Panc1 (cell line): ENCODE results near the gene SPEF1. TPM values are rescaled to one million over a fixed set of nuclear protein-coding genes. Genes with fewer than 3 reads are reported as not detected.

Experiments used
- ATAC-seq: fragments of 200-7000 bp; cut with Tn5 transposase; 2 replicates; pipeline ENCODE4 v1.9.1; 2020; ENCODE audit warnings: mild to moderate bottlenecking, moderate library complexity
- BruUV-seq: library from RNA; stranded (reverse); fragments of 400-500 nt; replicated peaks from 2 replicates; lab custom pipeline; 2021; lab: Mats Ljungman, UMichigan
- CTCF ChIA-PET: fragments of 300-600 bp; sonication (Branson Sonifier 250); formaldehyde crosslinking; loops from one replicate; lab custom pipeline; 2022; ENCODE audit warnings: antibody characterized with exemption; lab: Charles Lee
- POLR2A ChIA-PET: fragments of 300-600 bp; sonication (Branson Sonifier 250); formaldehyde crosslinking; loops from one replicate; lab custom pipeline; 2022; ENCODE audit warnings: antibody characterized with exemption; lab: Charles Lee
- DNase-seq: peaks from one replicate; pipeline ENCODE4 v3.0.0-alpha.2; 2010; ENCODE audit warnings: low read depth, low spot score
- H3K27ac ChIP-seq: 2 replicates; pipeline ENCODE4 v1.5.1; 2011; ENCODE audit warnings: mild to moderate bottlenecking, low read length, inconsistent platforms
- H3K27me3 ChIP-seq: fragments of 200-500 bp; sonication (Bioruptor generic); 2 replicates; pipeline ENCODE4 v1.6.0; 2014; ENCODE audit warnings: low read length, inconsistent platforms; ENCODE audit not compliant: control insufficient read depth, insufficient read depth
- H3K36me3 ChIP-seq: fragments of 200-500 bp; sonication (Bioruptor generic); 2 replicates; pipeline ENCODE4 v1.5.1; 2014; ENCODE audit warnings: inconsistent platforms, mild to moderate bottlenecking, low read length, moderate library complexity; ENCODE audit not compliant: control insufficient read depth, insufficient read depth
- H3K4me1 ChIP-seq: 2 replicates; pipeline ENCODE4 v1.5.1; 2011; ENCODE audit warnings: inconsistent platforms, mild to moderate bottlenecking, low read length, moderate library complexity; ENCODE audit not compliant: control insufficient read depth, insufficient read depth
- H3K4me3 ChIP-seq, 2 experiments: 2 replicates each; pipeline ENCODE4 v1.5.1; 2011 to 2012; ENCODE audit warnings: low read depth in 2 of 2, low read length in 2 of 2, mild to moderate bottlenecking in 2 of 2, inconsistent platforms in 1 of 2, moderate library complexity in 1 of 2
- H3K9me3 ChIP-seq: fragments of 200-500 bp; sonication (Bioruptor generic); 2 replicates; pipeline ENCODE4 v1.5.1; 2014; ENCODE audit warnings: low read depth, mild to moderate bottlenecking, inconsistent platforms, low read length, moderate library complexity; ENCODE audit not compliant: control insufficient read depth, insufficient read depth
- POLR2AphosphoS5 ChIP-seq: IDR thresholded peaks from 2 replicates; pipeline ENCODE4 v1.6.1; 2012; ENCODE audit warnings: mild to moderate bottlenecking, low read depth, low read length, moderate library complexity
- SIN3A ChIP-seq: IDR thresholded peaks from 2 replicates; pipeline ENCODE4 v1.6.1; 2012; ENCODE audit warnings: low read depth, mild to moderate bottlenecking, low read length, moderate library complexity, borderline replicate concordance; ENCODE audit not compliant: insufficient read depth
- TCF7L2 ChIP-seq: IDR thresholded peaks from 2 replicates; pipeline ENCODE4 v1.6.1; 2011; ENCODE audit warnings: mild to moderate bottlenecking, low read depth, low read length, inconsistent platforms
- in situ Hi-C: cut with HindIII; loops from 2 replicates; pipeline ENCODE4 v1.10.0; 2016; ENCODE audit warnings: low sequenced_read_pairs, low pct_unique_long_range_greater_than_20kb
- intact Hi-C: fragments of 100-400 bp; cut with micrococcal nuclease; formaldehyde crosslinking; loops from one replicate; pipeline ENCODE4 v1.10.0; 2022; ENCODE audit not compliant: unreplicated experiment
- total RNA-seq: library from RNA; stranded (reverse); gene quantifications from one replicate; pipeline ENCODE4 v1.2.1, GENCODE V29; 2021; ENCODE audit not compliant: unreplicated experiment
- TF ChIP-seq, protein P1 (sequence below): fragments of 450-650 bp; IDR thresholded peaks from 2 replicates; pipeline ENCODE4 v1.5.1; 2017; ENCODE audit warnings: mild to moderate bottlenecking
- TF ChIP-seq, protein P2 (sequence below), 2 experiments: IDR thresholded peaks; 2 replicates each; pipeline ENCODE4 v1.6.1; 2011 to 2012; ENCODE audit warnings: low read depth in 2 of 2, control low read depth in 1 of 2, low read length in 1 of 2, mild to moderate bottlenecking in 1 of 2, moderate library complexity in 1 of 2; ENCODE audit not compliant: insufficient read depth in 1 of 2

The SPEF1 gene
- total RNA-seq, 1 experiment from 2014 or later = 0.41 TPM

DNA sequence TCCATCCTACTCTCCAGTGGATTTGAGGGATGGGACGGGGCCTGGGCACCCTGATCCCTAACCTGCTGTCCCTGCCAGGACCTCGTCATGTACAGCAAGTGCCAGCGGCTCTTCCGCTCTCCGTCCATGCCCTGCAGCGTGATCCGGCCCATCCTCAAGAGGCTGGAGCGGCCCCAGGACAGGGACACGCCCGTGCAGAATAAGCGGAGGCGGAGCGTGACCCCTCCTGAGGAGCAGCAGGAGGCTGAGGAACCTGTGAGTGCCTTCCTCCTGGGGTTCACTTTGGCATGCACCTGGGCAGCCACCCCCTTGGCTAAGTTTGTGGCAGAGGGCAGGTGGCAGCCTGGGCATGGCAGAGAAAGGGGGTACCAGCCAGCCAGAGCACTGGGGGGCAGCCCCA lies 20.6 kb upstream of the SPEF1 start:
- intact Hi-C loops = no loop called here

DNA sequence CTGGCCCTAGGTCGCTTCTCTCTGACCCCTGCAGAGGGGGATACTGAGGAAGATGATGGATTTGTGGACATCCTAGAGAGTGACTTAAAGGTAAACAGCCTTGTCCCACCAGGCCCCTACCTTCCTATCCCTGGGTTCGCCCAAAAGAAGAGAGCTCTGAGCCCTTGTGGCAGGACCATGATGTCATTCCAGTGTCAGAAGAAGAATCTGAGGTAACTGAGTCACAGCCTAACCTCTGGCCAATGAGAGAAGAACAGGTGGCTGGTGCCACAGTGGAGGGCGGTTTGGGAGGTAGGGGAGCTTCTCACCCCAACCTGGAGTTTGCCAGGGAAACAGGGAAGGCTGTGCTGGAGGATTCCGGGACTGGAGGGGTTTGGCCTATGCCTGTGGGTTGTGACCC lies 20.1 kb upstream of the SPEF1 start:
- intact Hi-C loops (no loop called here), in situ Hi-C loops (no loop called here)
- CTCF ChIA-PET = no interaction called here

More for the DNA sequence above, 20.6 kb upstream of the SPEF1 start:
- ChIA-PET CTCF (no interaction called here), POLR2A (no interaction called here)
- ATAC-seq (no peak), DNase-seq (no peak)
- no TSS peak for BruUV-seq
- Histone ChIP-seq H3K36me3 (peaks cover 6% of the 10 kb centered on the region), H3K4me3 (no peak overlapping the region), H3K4me1 (peaks cover 33% of the 10 kb centered on the region), H3K27me3 (no peaks in the 10 kb centered on the region), H3K9me3 (no peaks in the 10 kb centered on the region), H3K27ac (no peak overlapping the region)
- TF ChIP-seq POLR2AphosphoS5 (no peak), TCF7L2 (no peak), SIN3A (no peak)
- TF ChIP-seq, protein P1, sequence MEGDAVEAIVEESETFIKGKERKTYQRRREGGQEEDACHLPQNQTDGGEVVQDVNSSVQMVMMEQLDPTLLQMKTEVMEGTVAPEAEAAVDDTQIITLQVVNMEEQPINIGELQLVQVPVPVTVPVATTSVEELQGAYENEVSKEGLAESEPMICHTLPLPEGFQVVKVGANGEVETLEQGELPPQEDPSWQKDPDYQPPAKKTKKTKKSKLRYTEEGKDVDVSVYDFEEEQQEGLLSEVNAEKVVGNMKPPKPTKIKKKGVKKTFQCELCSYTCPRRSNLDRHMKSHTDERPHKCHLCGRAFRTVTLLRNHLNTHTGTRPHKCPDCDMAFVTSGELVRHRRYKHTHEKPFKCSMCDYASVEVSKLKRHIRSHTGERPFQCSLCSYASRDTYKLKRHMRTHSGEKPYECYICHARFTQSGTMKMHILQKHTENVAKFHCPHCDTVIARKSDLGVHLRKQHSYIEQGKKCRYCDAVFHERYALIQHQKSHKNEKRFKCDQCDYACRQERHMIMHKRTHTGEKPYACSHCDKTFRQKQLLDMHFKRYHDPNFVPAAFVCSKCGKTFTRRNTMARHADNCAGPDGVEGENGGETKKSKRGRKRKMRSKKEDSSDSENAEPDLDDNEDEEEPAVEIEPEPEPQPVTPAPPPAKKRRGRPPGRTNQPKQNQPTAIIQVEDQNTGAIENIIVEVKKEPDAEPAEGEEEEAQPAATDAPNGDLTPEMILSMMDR = no peak
- TF ChIP-seq, protein P2, sequence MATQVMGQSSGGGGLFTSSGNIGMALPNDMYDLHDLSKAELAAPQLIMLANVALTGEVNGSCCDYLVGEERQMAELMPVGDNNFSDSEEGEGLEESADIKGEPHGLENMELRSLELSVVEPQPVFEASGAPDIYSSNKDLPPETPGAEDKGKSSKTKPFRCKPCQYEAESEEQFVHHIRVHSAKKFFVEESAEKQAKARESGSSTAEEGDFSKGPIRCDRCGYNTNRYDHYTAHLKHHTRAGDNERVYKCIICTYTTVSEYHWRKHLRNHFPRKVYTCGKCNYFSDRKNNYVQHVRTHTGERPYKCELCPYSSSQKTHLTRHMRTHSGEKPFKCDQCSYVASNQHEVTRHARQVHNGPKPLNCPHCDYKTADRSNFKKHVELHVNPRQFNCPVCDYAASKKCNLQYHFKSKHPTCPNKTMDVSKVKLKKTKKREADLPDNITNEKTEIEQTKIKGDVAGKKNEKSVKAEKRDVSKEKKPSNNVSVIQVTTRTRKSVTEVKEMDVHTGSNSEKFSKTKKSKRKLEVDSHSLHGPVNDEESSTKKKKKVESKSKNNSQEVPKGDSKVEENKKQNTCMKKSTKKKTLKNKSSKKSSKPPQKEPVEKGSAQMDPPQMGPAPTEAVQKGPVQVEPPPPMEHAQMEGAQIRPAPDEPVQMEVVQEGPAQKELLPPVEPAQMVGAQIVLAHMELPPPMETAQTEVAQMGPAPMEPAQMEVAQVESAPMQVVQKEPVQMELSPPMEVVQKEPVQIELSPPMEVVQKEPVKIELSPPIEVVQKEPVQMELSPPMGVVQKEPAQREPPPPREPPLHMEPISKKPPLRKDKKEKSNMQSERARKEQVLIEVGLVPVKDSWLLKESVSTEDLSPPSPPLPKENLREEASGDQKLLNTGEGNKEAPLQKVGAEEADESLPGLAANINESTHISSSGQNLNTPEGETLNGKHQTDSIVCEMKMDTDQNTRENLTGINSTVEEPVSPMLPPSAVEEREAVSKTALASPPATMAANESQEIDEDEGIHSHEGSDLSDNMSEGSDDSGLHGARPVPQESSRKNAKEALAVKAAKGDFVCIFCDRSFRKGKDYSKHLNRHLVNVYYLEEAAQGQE (IDR thresholded peaks at IDR 0.05; ENCODE audit: insufficient read depth in 1 of 2, low read depth in 2 of 2, low read length in 1 of 2) = no peak
- in situ Hi-C loops = no loop called here

More for the DNA sequence above, 20.1 kb upstream of the SPEF1 start:
- H3K9me3 ChIP-seq = no peaks in the 10 kb centered on the region
- POLR2A ChIA-PET = interaction anchor here (0.9 kb wide), 1 partner anchor 19 kb away, joined by 3 read pairs; the partner anchor contains the start of gene AP5S1
- no peak overlapping the region for H3K4me3 ChIP-seq
- no TSS peak for BruUV-seq
- H3K27ac ChIP-seq = no peak overlapping the region; the same call in 1 of the 2 replicates
- ATAC-seq (no peak), DNase-seq (no peak)
- TF ChIP-seq TCF7L2 = no peak
- TF ChIP-seq POLR2AphosphoS5 = no peak
- TF ChIP-seq, protein P1 = no peak
- TF ChIP-seq SIN3A = no peak
- TF ChIP-seq, protein P2 (IDR thresholded peaks at IDR 0.05; ENCODE audit: insufficient read depth in 1 of 2, low read depth in 2 of 2, low read length in 1 of 2) = no peak
- peaks cover 10% of the 10 kb centered on the region for H3K36me3 ChIP-seq
- peaks cover 28% of the 10 kb centered on the region for H3K4me1 ChIP-seq
- no peaks in the 10 kb centered on the region for H3K27me3 ChIP-seq
